Kidney epithelial cell (primary cell): ENCODE measurements around the gene OPN4. TPM values are rescaled to one million over a fixed set of nuclear protein-coding genes. Genes with fewer than 3 reads are reported as not detected.

Source experiments
- DNase-seq: peaks from one replicate; pipeline ENCODE4 v3.0.0-alpha.2; 2010; ENCODE audit warnings: low read depth
- H3K27me3 ChIP-seq: 2 replicates; pipeline ENCODE4 v1.6.0; 2011; ENCODE audit warnings: low read length; ENCODE audit not compliant: control insufficient read depth, insufficient read depth
- H3K36me3 ChIP-seq: 2 replicates; pipeline ENCODE4 v1.5.1; 2011; ENCODE audit warnings: low read length; ENCODE audit not compliant: control insufficient read depth, insufficient read depth
- H3K4me3 ChIP-seq: 2 replicates; pipeline ENCODE4 v1.5.1; 2011; ENCODE audit warnings: low read depth, mild to moderate bottlenecking, control low read depth, low read length
- total RNA-seq: library from RNA; depleted of rRNA; stranded (reverse); fragments of >200 nt; gene quantifications from 2 replicates; pipeline ENCODE4 v1.2.3, GENCODE V29; 2015
- TF ChIP-seq, protein P1 (sequence below): IDR thresholded peaks from 2 replicates; pipeline ENCODE4 v1.5.1; 2011; ENCODE audit warnings: mild to moderate bottlenecking, moderate library complexity, low read length, control low read depth, inconsistent platforms; ENCODE audit not compliant: insufficient read depth, poor library complexity, severe bottlenecking

The OPN4 gene
- total RNA-seq, 1 donor from 2014 or later = not detected

GRCh38 chr10:86682675-86683074 lies 28.3 kb downstream of the OPN4 start:
- peaks cover 38% of the 10 kb centered on the region for H3K27me3 ChIP-seq
- TF ChIP-seq, protein P1, sequence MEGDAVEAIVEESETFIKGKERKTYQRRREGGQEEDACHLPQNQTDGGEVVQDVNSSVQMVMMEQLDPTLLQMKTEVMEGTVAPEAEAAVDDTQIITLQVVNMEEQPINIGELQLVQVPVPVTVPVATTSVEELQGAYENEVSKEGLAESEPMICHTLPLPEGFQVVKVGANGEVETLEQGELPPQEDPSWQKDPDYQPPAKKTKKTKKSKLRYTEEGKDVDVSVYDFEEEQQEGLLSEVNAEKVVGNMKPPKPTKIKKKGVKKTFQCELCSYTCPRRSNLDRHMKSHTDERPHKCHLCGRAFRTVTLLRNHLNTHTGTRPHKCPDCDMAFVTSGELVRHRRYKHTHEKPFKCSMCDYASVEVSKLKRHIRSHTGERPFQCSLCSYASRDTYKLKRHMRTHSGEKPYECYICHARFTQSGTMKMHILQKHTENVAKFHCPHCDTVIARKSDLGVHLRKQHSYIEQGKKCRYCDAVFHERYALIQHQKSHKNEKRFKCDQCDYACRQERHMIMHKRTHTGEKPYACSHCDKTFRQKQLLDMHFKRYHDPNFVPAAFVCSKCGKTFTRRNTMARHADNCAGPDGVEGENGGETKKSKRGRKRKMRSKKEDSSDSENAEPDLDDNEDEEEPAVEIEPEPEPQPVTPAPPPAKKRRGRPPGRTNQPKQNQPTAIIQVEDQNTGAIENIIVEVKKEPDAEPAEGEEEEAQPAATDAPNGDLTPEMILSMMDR = no peak

DNA sequence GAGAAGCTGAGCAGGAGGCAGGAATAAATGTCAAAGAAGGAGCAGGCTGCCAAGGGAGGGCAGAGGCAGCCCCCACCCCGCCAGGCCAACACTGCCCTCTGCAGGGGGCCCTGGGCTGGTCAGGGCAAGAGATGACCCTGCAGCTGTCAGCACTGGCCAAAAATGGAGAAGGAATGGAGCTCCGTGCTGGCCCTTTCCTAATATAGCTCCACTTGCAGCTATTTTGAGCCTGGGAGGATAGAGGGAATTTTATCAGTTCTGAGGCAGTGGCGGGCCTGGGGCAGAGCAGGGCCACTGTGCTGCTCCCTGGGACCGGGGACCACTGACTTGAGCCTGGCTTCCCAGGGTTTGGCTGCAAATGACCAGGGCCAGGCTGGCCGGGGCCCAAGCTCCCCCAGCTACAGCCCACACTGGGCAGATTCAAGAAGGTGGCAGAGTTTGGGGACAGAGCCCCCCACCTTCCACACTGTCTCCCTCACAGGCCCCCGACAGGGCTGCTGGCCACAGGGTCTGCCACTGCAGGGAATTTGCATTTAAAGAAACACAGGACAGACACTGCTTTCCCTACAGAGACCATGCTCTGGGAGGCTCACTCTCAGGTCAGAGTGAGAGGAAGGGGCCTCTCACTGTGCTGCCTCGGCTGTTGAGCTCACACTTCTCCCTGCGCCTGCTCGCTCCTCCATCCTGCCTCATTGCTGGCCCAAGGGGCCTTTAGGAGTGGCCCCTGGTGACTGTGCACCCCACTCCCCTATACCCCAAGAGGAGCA lies 30.2 kb downstream of the OPN4 start:
- Histone ChIP-seq H3K4me3 (no peak overlapping the region), H3K36me3 (no peaks in the 10 kb centered on the region), H3K27me3 (peaks cover 38% of the 10 kb centered on the region)
- DNase-seq = no peak
- TF ChIP-seq, protein P1 = peak; percentile 42

More at GRCh38 chr10:86682675-86683074, 28.3 kb downstream of the OPN4 start:
- Histone ChIP-seq H3K36me3 (no peaks in the 10 kb centered on the region), H3K4me3 (no peak overlapping the region)
- no peak for DNase-seq

GRCh38 chr10:86685416-86685815 lies 31.1 kb downstream of the OPN4 start:
- Histone ChIP-seq H3K36me3 (no peaks in the 10 kb centered on the region), H3K27me3 (peaks cover 38% of the 10 kb centered on the region), H3K4me3 (no peak overlapping the region)
- TF ChIP-seq, protein P1 = no peak
- DNase-seq = no peak

- TF ChIP-seq, protein P1 = no peak
- peaks cover 38% of the 10 kb centered on the region for H3K27me3 ChIP-seq
These were observed 31.7 kb downstream of the OPN4 start for GRCh38 chr10:86685893-86686632.

DNA sequence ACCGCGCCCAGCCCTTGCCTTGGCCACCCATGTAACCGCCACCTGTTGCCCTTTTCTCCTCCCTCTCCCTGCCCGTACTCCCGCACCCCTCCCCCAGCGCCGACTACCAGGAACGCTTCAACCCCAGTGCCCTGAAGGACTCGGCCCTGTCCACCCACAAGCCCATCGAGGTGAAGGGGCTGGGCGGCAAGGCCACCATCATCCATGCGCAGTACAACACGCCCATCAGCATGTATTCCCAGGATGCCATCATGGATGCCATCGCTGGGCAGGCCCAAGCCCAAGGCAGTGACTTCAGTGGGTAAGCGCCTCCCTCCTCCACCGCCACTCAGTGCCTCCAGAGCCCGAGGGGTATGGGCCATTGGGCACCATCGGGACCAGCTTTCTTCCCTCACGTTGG lies 32.6 kb downstream of the OPN4 start:
- Histone ChIP-seq H3K4me3 (no peak overlapping the region), H3K27me3 (peaks cover 36% of the 10 kb centered on the region), H3K36me3 (no peaks in the 10 kb centered on the region)
- no peak for DNase-seq
- TF ChIP-seq, protein P1 = no peak

More at GRCh38 chr10:86685893-86686632, 31.7 kb downstream of the OPN4 start:
- no peak overlapping the region for H3K4me3 ChIP-seq
- H3K36me3 ChIP-seq = no peaks in the 10 kb centered on the region
- DNase-seq = no peak
